CD4-positive, alpha-beta T cell treated with Interleukin-17A for 4 hours (primary cell): Measurements from ENCODE around the gene ANKRD18A.
A peak's percentile ranks its signal among the peaks of the same experiment; 100 is the strongest.

ENCODE experiments used
- DNase-seq: peaks from one replicate; pipeline ENCODE4 v3.0.0-alpha.2; 2020; ENCODE audit warnings: mixed read lengths

The ANKRD18A gene

DNA sequence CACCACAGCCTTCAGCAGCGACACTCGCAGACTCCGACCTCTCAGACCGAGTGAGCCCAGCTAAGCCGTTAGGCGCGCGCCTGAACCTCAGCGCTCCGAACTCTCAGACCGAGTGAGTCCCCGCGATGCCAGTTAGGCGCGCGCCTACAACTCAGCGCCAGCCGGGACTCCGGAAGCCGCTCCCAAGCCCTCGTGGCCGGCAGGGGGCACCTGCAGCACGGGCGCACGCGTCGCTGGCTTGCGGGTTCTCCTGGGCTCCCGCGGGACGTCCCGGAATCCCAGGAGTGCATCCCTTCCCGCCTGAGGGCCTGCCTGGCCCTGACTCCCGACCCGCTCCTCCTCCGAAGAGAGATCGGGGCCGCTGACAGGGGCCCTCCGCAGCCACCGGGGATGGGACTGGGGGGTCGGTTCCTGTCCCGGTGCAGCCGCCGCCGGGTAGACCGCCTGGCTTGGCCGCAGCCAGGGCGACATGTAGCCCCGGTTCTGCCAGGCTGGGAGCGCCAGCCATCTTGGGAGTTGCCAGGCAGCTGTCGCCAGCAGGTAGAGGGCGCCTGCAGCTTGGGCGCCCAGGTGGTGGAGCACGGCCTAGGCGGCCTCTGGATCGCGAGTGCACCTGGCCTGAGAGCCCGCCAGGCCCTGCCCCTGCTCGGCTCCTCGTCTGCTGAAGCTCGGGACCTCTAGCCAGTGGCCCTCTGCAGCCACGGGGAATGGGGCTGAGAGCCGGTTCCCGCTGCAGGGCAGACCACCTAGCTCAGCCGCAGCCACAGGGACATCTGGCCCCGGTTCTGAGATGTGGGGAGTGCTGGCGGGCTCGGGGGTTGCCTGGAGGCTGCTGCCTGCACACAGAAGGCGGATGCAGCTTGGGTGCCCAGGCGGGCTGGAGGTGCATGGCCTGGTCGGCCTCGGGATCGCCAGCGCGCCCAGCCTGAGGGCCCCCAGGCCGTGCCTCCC lies at the start of gene ANKRD18A:
Gene ANKRD18A, minus strand, starts transcription at position 114 of the 951 bp plus-strand sequence. CDS start 311 bp downstream, outside the sequence.
- peak; percentile 77 for DNase-seq

DNA sequence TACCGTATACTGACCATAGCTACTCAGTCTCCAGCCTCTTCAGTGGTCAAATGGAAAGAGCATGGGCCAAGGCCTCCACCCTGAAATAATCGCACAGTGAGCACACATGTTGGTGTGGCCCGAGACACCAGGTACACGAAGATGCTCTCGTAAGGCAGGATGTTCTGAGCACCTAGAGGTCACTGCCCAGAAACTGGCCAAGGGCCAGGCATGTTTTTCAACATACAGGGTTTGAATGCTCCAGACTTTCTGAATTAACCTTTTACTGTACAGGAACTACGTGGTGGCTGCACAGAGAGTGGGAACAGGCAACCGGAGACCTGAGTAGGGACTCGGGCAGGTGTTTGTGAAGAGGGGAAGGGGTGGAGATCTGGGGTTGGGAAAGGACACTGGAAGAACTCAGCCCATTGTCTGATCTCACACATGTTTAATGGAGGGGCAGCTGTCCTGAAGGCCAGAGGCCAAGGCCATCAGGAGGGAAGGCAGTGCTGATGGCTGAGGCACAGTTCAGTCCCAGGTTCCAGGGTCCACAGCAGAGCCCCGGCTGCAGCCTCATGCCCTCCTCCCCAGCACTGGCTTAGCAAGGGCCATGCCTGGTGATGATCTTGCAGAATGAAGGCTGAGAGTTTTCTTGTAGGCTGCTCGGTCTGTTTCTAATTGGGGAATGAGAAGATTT lies 48.5 kb upstream of the ANKRD18A start:
- DNase-seq: no peak

DNA sequence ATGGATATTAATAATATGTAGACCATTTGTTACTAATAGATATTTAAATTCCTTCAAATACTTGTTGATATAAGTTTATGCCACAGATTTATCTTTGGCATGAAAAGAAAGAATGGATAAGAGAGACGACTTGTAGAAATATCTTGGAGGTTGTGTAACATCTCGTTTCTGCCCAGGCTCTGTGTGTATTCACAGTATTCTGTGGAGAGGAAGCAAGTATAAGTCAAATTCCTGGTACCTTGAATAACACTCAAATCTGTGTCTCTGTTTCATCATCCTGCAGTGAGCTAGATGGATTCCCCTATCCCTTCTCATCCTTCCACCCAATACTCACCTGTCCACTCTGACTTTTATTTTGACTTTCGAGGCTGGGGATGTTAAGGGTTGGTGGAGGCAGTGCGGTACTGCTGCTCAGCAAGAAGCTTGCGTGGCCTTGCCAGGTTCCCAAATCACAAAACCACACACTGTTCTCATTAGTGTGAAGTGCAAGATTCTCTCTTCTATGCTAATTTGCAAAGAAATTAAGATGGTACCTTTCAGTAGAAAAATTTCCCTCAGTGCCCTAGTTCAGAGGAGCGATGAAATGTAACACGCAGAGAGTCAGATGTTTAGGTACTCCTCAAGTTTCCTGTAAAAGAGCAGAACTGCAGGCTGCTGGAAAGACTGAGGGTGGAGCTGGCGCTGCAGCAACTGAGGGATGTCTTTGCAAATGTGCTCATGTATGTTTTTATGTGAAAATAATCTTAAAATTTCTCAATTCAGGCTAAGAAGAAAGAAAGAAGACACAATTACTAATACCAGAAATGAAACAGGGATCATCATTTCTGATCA lies 42.6 kb upstream of the ANKRD18A start:
- no peak for DNase-seq

DNA sequence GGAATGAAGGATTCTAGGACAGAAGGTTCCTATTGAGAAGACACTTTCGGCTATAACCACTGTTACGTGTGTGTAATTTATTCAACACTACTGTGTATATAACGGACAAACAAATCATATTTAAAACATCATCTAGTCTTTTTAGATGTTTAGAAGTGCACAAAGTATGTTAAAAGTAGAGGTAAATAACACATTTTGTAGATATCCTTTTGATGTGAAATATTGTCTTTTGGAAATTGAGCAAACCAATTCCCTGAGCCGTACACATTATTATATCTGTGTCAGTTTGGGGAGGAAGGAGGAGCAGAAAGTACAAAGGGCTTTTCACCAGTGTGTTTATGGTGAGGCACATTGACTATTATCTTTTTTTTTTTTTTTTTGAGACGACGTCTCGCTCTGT lies 39.1 kb upstream of the ANKRD18A start:
- DNase-seq: no peak

DNA sequence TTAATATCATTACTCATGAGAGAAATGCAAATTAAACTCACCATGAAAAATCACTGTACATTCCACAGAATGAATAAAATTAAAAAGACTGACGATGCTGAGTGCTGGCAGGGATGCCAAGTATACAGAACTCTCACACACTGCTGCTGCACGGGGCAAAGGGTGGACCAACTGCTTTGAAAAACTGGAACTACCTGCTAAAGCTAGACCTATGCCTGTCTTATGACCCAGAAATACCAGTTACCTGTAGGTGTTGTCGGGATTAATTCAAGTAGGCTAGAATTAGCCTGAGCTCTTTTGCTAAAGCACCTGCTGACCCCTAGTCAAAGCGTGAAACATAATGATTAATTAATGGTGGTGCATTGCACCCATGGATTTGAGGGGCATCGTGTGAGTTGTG lies 36.5 kb upstream of the ANKRD18A start:
- DNase-seq: no peak

DNA sequence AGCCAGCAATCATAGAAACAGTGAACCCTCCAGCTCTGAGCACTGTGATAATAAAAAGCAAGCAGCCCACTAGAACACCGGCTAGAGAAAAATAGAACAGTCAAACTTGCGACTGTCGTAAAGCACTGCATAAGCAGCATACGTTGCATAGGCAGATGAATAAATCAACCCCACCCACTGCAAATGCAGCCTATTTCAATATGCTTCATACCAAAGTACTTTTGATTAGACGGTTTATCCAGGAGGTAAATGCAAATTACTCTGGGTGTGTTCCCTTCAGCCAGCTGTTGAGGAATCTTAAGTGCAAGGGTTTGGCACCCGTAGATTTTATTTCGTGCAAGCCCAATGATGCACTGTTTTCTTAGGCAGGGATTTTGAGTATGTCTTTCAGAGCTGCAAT lies 32.1 kb upstream of the ANKRD18A start:
- no peak for DNase-seq

DNA sequence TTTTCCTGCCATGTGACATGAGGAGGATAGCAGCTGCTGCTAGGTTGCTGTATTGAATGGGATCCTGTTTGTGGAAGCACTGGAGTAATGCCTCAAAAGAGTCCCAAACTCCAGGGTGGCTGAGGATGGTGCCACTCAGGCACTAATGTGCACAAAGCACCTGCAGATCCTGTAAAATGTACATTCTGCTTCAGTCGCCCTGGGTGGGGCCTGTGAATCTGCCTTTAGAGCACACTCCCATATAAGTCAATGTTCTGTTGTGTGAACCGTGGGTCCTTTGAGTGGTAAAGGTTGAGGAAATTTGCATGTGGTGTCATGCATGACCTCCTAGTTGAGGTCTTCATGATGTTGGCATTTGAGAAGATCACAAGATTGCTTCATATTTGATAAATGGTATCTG lies 31.6 kb upstream of the ANKRD18A start:
- no peak for DNase-seq

DNA sequence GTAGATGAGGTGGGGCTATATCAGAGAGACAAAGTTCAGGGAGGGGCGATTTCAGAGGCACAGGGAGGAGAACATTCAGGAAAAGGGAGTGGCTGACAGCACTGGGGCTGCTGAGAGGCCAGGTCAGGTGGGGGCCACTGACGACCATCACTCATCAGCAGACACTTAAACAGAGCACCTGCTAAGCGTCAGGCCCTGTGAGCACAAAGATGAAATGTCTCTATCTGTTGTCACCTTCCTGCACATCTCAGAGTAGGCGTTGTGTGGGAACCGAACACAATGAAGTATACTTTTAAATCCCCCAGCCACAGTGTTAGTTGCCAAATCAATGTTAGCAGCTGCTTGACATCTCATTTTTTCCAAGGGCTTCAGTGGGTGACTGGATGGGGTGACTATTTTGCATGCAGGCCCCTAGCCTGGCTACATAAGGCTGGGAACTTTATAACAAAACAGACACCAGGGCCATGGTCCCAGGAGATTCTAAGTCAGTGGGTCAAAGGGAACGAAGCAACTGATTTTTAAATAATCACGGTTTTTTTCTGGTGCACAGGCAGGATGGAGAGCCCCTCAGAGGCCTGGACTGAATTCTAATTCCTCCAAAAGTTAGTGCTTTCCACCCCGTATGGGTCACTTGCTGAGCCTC lies 31.1 kb upstream of the ANKRD18A start:
- no peak for DNase-seq

DNA sequence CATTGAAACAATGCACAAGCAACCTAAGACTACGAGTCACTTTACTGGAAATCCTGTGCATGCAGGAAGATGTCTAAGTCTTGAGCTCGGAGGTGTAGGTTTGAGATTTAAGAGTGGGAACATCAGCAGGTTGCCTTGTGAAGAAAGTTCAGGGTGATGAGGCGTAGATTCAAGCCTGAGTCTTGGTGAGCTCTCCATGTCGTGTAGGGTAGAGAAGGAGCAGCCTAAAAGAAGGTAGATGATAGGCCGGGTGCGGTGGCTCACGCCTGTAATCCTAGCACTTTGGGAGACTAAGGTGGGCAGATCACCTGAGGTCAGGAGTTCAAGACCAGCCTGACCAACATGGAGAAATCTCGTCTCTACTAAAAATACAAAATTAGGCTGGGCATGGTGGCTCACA lies 30.2 kb upstream of the ANKRD18A start:
- DNase-seq: no peak

DNA sequence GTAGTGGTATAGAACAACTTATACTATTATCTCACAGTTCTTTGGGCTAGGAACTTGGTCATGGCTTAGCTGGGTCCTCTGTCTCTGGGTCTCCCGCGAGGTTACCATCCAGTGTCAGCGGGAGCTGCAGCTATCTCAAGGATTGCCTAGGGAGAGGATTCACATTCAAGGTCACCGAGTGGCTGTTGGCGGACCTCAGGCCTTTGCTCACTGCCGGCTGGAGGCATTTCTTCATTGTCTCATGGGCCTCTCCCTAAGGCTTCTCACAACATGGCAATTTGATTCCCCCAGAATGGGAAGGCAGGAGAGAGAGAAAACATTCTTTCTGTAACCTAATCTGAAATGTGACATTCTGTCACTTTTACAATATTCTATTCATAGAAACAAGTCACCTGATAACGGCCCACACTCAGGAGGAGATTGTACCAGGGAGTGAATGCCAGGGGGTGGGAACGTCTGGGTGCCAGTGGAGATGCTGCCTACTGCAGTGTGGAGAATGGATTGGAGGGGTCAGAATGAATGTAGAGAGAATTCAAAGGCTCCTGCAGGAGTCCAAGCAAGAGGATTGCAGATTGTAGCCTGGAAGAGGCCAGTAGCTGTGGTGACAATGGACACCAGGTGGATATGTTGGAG lies 29.5 kb upstream of the ANKRD18A start:
- no peak for DNase-seq

DNA sequence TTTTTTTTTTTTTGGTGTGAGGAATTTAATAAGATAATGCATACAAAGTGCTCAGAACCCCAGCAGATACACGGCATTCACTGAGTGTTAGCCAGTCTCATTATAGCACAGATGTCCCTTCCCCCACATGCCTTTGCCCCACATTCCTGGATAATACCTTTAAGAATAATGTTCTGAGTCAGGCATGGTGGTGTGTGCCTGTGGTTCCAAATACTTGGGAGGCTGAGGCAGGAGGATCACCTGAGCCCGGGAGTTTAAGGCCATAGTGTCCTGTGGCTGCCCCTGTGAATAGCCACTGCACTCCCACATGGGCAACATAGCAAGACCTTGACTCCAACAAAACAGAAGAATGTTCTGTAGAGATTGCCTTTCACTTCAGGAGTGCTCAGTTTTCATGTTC lies 24.2 kb upstream of the ANKRD18A start:
- no peak for DNase-seq

DNA sequence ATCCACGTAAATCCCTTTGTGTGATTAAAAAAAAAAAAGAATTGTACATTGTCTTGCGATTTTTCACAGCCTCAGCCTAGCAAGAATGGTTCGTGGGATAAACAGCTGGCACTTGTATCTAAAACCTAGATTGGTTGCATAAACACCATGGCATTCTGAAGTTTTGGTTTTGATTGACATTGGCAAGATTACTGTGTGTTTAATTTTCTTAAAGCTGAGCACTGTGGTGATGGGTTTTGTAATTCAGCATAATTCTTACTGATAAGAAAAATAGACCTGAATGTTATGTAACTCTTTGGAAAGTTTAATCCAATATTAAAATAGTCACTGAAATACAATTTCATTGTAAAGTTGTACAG lies 23.4 kb upstream of the ANKRD18A start:
- DNase-seq: no peak

DNA sequence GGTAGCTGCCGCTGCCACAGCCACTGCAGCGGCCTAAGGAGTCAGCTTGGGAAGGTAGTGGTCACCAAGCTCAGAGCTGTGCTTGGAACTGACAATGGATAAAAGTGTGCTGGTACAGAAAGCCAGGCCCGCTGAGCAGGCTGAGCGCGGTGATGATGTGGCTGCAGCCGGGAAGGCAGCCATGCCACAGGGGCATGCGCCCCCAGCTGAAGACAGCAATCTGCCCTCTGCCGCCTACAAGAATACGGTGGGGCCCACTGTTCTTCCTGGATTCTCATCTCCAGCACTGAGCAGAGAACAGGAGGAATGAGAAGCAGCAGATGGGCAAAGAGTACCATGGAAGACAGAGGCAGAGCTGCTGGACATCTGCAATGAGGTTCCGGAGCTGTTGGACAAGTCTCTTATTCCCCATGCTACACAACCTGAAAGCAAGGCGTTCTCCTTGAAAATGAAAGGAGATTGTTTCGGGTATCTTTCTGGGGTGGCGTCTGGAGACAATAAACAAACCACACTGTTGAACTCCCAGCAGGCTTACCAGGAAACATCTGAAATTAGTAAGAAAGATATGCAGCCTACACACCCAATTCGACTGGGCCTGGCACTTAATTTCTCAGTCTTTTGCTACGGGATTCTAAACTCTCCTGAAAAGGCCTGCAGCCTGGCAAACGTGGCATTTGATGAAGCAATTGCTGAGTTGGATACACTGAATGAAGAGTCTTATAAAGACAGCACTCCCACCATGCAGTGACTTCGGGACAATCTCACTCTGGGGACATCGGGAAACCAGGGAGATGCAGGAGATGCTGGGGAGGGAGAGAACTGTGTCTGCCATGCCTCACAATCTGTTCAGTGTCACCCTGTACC lies 22.8 kb upstream of the ANKRD18A start:
- no peak for DNase-seq

DNA sequence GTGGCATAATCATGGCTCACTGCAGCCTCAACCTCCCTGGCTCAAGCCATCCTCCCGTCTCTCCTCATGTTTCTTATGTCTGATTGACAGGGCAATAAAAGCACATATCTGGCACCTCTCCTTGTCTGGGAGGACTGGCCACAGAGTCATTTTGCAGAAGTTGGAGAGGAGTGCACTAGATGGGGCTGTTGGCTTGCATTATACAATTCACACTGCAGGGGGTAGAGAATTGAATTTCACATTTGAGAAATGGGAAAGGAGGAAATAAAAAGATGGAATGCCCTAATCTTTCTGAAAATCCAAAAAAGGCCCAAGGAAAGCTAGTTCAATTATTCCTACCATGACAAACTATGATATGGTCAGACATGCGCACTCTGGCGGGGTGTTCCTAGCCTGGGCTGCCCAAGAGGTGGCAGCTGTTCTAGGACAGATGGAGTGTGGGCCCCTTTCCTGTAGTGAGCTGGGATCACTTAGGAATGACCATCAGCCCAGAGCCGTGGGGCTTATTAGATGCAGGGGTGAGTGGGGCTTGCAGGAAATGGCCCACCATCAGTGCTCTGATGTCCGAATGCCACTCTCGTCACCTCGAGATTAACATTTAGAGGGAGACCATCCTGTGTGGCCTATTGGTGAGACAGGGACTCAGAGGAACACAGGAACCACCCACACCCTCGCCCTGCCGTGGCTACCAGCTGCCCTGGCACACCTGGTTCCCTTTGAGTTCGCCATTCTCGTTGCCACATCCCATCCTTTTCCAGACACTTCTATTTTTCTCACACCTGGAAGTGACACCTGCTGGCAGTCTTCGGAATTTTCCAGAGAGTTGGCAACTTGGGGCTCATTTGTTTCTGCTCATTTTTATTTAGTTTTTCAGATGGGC lies 21.8 kb upstream of the ANKRD18A start:
- DNase-seq: peak; percentile 18

DNA sequence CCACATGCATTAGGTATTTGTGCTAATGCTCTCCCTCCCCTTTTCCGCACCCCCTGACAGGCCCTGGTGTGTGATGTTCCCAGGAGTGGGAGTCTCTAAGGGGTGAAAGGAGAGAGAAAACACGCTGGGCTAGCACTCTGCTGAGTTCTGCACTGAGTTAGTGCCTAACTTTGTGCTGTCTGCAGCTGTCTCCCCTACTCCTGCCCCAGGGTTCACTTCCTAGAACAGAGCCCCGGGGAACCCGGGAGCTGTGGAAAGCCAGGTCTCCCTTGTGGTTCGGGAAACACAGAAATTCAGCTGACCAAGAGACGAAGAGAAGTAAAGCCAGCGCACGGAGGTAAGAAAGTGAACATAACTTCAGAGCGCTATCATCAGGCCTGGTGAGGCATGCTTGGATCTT lies 20.7 kb upstream of the ANKRD18A start:
- no peak for DNase-seq

DNA sequence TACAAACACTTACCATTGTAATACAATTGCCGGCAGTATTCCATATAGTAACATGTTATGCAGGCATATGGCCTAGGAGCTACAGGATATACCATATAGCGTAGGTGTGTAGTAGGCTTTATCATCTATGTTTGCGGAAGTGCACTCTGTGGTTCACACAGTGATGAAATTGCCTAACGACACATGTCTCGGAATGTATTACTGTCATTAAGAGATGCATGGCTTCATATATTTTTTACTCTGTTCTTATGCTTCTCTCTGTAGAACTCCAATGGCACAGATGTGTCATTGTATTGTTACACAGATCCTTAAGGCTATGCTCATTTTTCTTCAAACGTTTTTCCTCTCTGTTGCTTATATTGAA lies 19.2 kb upstream of the ANKRD18A start:
- DNase-seq: no peak

DNA sequence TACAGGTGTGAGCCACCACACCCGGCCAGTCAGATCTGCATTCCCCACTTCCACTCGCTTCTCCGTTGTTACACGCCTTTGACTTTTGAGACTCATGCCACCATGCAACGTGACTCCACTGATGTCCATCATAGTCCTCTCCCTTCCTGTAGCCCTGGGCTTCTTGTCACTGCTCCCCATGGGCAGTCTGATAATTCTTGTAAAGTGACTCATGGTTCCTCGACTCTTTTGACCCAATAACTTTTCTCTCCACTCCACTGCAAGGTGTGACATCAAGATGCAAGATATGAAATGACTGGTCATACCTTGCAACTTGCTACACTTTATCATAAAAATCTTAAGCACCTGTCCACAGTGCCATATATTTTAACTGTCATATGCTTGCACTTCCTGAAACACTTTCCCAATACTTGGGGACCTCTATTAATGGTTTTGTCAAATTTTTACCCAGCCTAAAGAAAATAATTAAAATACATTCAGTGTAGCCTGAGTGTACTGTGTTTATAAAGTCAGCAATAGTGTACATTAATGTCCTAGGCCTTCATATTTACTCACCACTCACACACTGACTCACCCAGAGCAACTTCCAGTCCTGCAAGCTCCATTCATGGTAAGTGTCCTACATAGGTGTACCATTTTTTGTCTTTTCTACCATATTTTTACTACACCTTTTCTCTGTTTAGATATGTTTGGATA lies 18.6 kb upstream of the ANKRD18A start:
- DNase-seq: no peak

DNA sequence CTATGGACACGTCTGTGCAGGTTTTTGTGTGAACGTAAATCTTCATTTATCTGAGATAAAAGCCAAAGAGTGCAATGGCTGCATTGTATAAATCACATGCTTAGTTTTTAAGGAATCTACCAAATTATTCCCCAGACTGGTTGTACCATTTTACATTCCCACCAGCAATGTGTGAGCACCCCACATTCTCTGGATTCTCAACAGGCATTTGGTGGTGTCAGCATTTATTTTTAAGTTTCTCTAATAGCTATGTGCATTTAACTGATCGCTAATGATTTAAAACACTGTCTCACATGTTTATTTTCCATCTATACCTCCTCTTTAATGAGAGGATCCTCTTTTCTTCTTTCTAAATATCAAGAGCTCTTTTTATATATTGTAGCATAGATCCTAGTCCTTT lies 13.9 kb upstream of the ANKRD18A start:
- DNase-seq: no peak

DNA sequence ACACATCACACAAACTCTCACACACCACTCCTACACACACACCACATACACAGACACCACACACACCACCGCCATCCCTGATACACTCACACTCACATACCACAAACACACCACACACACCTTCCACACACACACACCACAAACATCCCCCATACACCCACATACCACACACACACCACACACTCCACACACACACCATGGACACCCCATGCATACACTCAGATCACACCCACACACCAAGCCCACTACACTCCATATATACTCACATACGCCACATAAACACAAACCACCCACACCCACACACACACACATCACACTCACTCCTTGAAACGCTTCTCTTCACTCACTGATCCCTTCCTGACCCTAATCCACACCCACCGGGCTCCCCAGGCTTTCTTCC lies 9.1 kb upstream of the ANKRD18A start:
- no peak for DNase-seq

DNA sequence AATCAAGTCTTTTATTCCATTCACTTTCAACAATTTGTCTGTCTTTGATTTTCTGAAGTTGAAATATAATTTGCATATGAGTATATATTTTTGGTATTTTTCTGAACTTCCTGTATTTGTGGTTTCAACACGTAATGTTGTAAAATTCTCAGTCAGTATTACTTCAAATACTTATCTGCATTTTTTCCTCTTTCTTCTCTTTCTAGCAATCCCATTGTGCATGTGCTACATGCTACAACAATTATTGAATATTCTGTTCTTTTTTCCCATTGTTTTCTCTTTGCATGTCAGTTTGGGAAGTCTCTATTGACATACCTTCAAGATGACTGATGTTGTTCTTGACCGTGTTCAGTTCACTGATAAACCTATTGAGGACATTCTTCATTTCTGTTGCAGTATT lies 5.6 kb upstream of the ANKRD18A start:
- no peak for DNase-seq
